Suprapubic skin (tissue), 4 donors: ENCODE data around the gene TIGD3. TPM values are rescaled to one million over a fixed set of nuclear protein-coding genes. Genes with fewer than 3 reads are reported as not detected.

Source experiments
- DNase-seq, 2 donors: peaks; one replicate each; pipeline ENCODE4 v3.0.0-alpha.2; 2019; ENCODE audit warnings: low spot score in 2 of 2
- H3K27ac ChIP-seq: fragments of 200-600 bp; sonication (generic); one replicate; pipeline ENCODE4 v1.5.1; 2019
- H3K27me3 ChIP-seq: fragments of 200-600 bp; sonication (generic); one replicate; pipeline ENCODE4 v1.5.1; 2019
- H3K36me3 ChIP-seq: fragments of 200-600 bp; sonication (generic); one replicate; pipeline ENCODE4 v1.5.1; 2019
- H3K4me1 ChIP-seq: fragments of 200-600 bp; sonication (generic); one replicate; pipeline ENCODE4 v1.5.1; 2019
- H3K4me3 ChIP-seq: fragments of 200-600 bp; sonication (generic); one replicate; pipeline ENCODE4 v1.5.1; 2019; ENCODE audit warnings: mild to moderate bottlenecking
- H3K9me3 ChIP-seq: fragments of 200-600 bp; sonication (generic); one replicate; pipeline ENCODE4 v1.5.1; 2019
- EP300 ChIP-seq: sonication (generic); formaldehyde crosslinking; IDR thresholded peaks from one replicate; pipeline ENCODE4 v1.6.1; 2017; ENCODE audit warnings: antibody characterized with exemption
- POLR2A ChIP-seq, 2 donors: fragments of 450-650 bp; IDR thresholded peaks; one replicate each; pipeline ENCODE4 v1.6.1; 2017; ENCODE audit warnings: antibody characterized with exemption in 2 of 2, mild to moderate bottlenecking in 2 of 2, moderate library complexity in 2 of 2
- POLR2AphosphoS5 ChIP-seq, 3 donors: sonication (generic); formaldehyde crosslinking; IDR thresholded peaks; one replicate each; pipeline ENCODE4 v1.6.1; 2017; ENCODE audit warnings: antibody characterized with exemption in 3 of 3
- WGBS: methylation state at CpG from one replicate; pipeline ENCODE4 v1.1.5; 2018; 5-methylcytosine and 5-hydroxymethylcytosine counted together
- total RNA-seq, 4 donors: library from RNA; depleted of rRNA; stranded (reverse); fragments of >200 nt; gene quantifications; one replicate each; pipeline ENCODE4 v1.1.0, GENCODE V29; 2016
- TF ChIP-seq, protein P1 (sequence below), 2 donors: fragments of 200-600 bp in 1 of 2; fragments of 450-650 bp in 1 of 2; sonication (generic) in 1 of 2; IDR thresholded peaks; one replicate each; pipeline ENCODE4 v1.5.1; 2016 to 2019; ENCODE audit warnings: antibody characterized with exemption in 2 of 2, mild to moderate bottlenecking in 1 of 2, moderate library complexity in 1 of 2

Gene TIGD3
- total RNA-seq, 4 donors from 2014 or later: 0.32 to 0.76 (median 0.64) TPM; not detected in 1

DNA sequence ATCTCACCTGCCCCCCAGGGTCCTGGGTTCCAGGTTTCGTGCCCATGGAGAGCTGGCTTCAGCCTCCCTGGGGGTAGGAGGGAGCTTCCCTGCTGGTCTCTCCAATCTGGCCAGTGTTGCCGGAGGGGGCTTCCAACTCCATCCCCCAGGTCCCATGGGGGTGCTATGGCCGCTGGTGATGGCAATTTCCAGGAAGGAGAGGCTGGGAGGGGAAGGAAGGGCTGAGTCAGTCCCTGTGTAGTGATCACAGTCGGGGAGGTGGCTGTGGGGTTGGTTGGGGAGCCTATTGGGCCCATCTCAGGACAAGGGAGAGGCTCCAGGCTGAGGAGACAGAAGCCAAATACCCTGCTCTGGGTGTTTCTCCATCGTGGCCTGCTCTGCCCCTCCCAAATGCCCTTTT, 45.5 kb upstream of the TIGD3 start:
- H3K27me3 ChIP-seq: no peaks in the 10 kb centered on the region
- H3K9me3 ChIP-seq: no peaks in the 10 kb centered on the region
- no peak overlapping the region for H3K27ac ChIP-seq
- TF ChIP-seq POLR2A (IDR thresholded peaks at IDR 0.05) (no peak), POLR2AphosphoS5 (IDR thresholded peaks at IDR 0.05) (no peak), EP300 (no peak)
- TF ChIP-seq, protein P1, sequence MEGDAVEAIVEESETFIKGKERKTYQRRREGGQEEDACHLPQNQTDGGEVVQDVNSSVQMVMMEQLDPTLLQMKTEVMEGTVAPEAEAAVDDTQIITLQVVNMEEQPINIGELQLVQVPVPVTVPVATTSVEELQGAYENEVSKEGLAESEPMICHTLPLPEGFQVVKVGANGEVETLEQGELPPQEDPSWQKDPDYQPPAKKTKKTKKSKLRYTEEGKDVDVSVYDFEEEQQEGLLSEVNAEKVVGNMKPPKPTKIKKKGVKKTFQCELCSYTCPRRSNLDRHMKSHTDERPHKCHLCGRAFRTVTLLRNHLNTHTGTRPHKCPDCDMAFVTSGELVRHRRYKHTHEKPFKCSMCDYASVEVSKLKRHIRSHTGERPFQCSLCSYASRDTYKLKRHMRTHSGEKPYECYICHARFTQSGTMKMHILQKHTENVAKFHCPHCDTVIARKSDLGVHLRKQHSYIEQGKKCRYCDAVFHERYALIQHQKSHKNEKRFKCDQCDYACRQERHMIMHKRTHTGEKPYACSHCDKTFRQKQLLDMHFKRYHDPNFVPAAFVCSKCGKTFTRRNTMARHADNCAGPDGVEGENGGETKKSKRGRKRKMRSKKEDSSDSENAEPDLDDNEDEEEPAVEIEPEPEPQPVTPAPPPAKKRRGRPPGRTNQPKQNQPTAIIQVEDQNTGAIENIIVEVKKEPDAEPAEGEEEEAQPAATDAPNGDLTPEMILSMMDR (IDR thresholded peaks at IDR 0.05): no peak
- H3K4me3 ChIP-seq: no peak overlapping the region
- 51% methylated on average over 5 of the region's 5 CpGs for WGBS
- no peak for DNase-seq
- H3K36me3 ChIP-seq: peaks cover 4% of the 10 kb centered on the region
- H3K4me1 ChIP-seq: peaks cover 33% of the 10 kb centered on the region

DNA sequence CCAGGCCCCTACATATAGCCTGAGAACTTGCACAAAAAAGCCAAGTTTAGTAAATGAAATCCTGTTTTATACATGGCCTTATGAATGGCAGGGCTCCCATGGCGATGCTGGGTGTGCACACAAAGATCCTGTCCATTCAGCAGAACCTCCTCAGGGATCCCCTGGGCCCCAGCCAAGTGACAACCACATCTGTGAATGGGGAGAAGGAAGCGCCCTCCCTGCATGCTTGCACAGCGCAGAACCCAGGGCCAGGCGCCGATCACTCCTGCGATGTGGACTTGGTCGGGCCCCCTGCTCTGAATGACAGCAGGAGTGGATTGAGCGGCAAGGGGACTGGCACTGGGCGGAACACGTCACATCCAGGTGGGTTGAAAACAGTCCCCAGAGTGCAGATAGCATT, 44.3 kb upstream of the TIGD3 start:
- H3K27me3 ChIP-seq: no peaks in the 10 kb centered on the region
- TF ChIP-seq EP300: no peak
- no peak for TF ChIP-seq POLR2AphosphoS5 (IDR thresholded peaks at IDR 0.05)
- TF ChIP-seq POLR2A (IDR thresholded peaks at IDR 0.05): no peak
- TF ChIP-seq, protein P1 (IDR thresholded peaks at IDR 0.05): no peak
- no peaks in the 10 kb centered on the region for H3K9me3 ChIP-seq
- no peak overlapping the region for H3K4me3 ChIP-seq
- WGBS: 60% methylated on average over 1 of the region's 10 CpGs
- H3K4me1 ChIP-seq: peaks cover 42% of the 10 kb centered on the region
- H3K27ac ChIP-seq: no peak overlapping the region
- no peaks in the 10 kb centered on the region for H3K36me3 ChIP-seq
- no peak for DNase-seq

DNA sequence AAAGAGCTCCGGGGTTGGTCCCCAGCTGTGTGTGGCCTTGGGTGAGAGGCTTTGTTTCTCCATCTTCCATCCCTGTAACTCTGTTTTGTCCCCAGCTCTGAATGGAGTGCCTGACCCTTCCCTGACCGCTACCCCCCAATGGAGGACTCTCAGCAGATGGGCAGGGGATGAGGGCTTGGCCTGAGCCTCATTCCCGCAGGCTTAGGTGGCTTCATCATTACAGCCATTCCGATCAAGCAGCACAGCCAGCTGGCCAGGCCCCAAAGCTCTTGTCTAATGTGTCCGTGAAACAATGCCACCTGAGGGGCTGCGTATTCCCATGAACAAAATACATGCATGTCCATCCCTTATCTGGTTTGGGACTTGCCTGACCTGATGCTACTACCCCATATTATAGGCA, 43.8 kb upstream of the TIGD3 start:
- no peaks in the 10 kb centered on the region for H3K36me3 ChIP-seq
- no peaks in the 10 kb centered on the region for H3K27me3 ChIP-seq
- TF ChIP-seq POLR2AphosphoS5 (IDR thresholded peaks at IDR 0.05) (no peak), POLR2A (IDR thresholded peaks at IDR 0.05) (no peak), EP300 (no peak)
- TF ChIP-seq, protein P1 (IDR thresholded peaks at IDR 0.05): no peak
- H3K4me1 ChIP-seq: peaks cover 47% of the 10 kb centered on the region
- H3K27ac ChIP-seq: no peak overlapping the region
- H3K9me3 ChIP-seq: no peaks in the 10 kb centered on the region
- no peak overlapping the region for H3K4me3 ChIP-seq
- WGBS: 58% methylated on average over 2 of the region's 6 CpGs
- no peak for DNase-seq

DNA sequence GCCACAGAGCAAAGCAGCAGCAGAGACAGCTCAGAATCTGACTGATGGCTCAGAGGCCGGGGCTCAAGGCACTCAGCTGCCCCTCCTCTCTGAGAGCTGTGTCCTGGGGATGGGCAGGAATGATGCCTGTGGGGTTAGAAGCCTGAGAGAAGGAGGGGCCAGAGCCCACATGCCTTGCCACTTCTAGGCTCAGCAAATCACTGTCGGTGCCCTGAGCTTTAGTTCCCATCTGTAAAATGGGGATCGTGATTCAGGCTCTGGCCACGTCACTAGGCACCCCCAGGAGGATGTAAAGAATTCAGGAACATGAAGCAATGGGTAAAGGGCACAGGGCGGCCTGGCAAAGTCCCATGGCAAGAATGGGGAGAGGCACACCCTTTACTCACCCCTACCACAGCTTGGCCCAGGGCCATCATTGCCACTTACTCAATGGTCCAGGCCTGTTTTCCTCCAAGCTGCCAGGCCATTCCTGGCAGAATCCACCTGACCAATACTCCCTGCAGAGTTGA, 43.3 kb upstream of the TIGD3 start:
- Histone ChIP-seq H3K4me3 (no peak overlapping the region), H3K9me3 (no peaks in the 10 kb centered on the region), H3K36me3 (no peaks in the 10 kb centered on the region), H3K4me1 (peaks cover 52% of the 10 kb centered on the region), H3K27me3 (no peaks in the 10 kb centered on the region), H3K27ac (no peak overlapping the region)
- WGBS: 73% methylated on average over 4 of the region's 5 CpGs
- TF ChIP-seq EP300 (no peak), POLR2A (IDR thresholded peaks at IDR 0.05) (no peak), POLR2AphosphoS5 (IDR thresholded peaks at IDR 0.05) (no peak)
- TF ChIP-seq, protein P1 (IDR thresholded peaks at IDR 0.05): no peak
- DNase-seq: no peak

DNA sequence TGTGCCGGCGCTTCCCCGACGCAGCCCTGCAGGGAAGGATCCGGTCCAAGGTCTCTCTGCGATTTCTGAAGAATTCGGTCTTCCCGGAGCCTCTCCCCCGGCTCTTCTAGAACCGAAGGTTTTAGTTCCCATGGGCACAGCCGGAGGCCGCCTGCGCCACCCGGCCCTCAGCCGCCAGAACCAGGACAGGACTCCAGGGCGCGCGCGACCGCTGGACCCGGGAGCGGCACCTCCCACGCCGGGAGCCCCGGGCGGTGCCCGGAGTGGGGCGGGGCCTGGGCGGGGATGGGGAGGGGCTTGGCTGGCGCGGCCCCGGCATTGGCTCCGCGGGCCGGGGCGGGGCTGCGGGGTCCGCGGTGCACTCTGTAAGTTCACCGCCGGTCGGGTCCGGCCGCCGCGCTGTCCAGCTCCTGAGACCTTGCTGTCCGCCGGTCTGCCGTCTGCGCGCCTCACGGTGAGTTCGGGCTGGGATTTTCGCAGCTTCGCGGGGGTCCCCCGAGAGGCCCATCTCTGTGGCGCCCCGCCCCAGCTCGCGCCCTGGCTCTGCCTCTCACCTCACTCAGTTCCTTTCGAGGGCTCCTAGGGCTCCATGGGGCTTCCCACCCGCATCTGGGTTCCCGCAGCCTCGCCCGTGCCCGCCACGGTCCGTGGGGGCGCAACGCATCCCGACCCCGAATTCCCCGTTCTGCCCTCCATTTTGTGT, 39.9 kb upstream of the TIGD3 start, which contains the start of gene CDC42EP2:
TSS of gene CDC42EP2 (plus strand) at position 366 of the 703 bp plus-strand sequence. CDS start 6,033 bp downstream, outside the sequence.
- peaks cover 62% of the 10 kb centered on the region for H3K4me1 ChIP-seq
- peak within 1 kb of the TSS; percentile 78 for H3K4me3 ChIP-seq
- WGBS: 0% methylated on average over 12 of the region's 74 CpGs
- no peaks in the 10 kb centered on the region for H3K36me3 ChIP-seq
- DNase-seq: peak; percentile 91
- H3K9me3 ChIP-seq: no peaks in the 10 kb centered on the region
- H3K27me3 ChIP-seq: no peaks in the 10 kb centered on the region
- TF ChIP-seq EP300 (no peak), POLR2A (IDR thresholded peaks at IDR 0.05) (peak in 1 of 2 donors; percentile 62), POLR2AphosphoS5 (IDR thresholded peaks at IDR 0.05) (no peak)
- TF ChIP-seq, protein P1 (IDR thresholded peaks at IDR 0.05): no peak
- H3K27ac ChIP-seq: peak within 1 kb of the TSS; percentile 87
